ENCODE data around the gene ACBD7.

The ACBD7 gene

DNA sequence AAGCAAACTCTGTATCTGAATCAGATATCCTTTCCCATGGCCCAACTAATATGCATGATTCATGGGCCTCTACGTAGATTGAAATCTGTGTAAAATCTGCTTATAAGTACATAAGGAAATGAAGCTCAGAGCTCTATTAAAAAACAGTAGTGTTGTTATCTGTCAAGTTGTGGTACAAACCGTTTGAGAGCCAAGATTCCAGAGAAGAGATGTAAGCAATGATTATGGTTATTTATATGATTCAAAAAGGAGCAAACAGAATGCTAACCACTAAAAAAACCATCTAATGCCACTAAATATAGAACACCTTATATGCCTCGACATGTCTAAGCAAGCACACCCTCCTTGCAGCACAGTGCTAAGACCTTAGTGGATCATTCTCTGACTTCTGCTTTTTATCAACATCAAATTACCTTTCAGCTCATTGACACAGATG lies 35.2 kb upstream of the ACBD7 start:
- H3K27ac ChIP-seq: peak overlapping the region; percentile 79
- TF ChIP-seq, protein P1, sequence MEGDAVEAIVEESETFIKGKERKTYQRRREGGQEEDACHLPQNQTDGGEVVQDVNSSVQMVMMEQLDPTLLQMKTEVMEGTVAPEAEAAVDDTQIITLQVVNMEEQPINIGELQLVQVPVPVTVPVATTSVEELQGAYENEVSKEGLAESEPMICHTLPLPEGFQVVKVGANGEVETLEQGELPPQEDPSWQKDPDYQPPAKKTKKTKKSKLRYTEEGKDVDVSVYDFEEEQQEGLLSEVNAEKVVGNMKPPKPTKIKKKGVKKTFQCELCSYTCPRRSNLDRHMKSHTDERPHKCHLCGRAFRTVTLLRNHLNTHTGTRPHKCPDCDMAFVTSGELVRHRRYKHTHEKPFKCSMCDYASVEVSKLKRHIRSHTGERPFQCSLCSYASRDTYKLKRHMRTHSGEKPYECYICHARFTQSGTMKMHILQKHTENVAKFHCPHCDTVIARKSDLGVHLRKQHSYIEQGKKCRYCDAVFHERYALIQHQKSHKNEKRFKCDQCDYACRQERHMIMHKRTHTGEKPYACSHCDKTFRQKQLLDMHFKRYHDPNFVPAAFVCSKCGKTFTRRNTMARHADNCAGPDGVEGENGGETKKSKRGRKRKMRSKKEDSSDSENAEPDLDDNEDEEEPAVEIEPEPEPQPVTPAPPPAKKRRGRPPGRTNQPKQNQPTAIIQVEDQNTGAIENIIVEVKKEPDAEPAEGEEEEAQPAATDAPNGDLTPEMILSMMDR (conservative IDR thresholded peaks at IDR 0.05): no peak
- TF ChIP-seq ZFX (IDR thresholded peaks at IDR 0.05): no peak

DNA sequence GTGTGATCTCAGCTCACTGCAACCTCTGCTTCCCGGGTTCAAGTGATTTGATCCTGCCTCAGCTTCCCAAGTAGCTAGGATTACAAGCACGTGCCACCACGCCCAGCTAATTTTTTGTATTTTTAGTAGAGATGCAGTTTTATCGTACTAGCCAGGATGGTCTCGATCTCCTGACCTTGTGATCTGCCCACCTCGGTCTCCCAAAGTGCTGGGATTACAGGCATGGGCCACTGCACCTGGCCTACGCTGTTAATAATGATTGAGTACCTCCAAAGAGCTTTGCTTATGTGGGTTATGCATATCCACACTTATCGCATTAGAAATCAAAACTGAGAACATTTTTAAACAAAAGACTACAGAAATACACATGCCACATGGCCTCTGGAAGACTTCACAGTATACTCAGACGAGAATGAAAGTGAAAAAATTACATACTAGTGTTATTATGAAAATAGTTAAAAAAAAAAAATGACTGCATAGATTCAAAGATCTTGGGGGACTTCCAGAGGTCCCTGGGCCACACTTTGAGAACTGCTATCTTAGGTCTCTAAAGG lies 34.0 kb upstream of the ACBD7 start:
- TF ChIP-seq, protein P1 (conservative IDR thresholded peaks at IDR 0.05): no peak
- no peak for TF ChIP-seq ZFX (IDR thresholded peaks at IDR 0.05)
- H3K27ac ChIP-seq: peak overlapping the region; percentile 19; the same call in 1 of the 2 replicates

DNA sequence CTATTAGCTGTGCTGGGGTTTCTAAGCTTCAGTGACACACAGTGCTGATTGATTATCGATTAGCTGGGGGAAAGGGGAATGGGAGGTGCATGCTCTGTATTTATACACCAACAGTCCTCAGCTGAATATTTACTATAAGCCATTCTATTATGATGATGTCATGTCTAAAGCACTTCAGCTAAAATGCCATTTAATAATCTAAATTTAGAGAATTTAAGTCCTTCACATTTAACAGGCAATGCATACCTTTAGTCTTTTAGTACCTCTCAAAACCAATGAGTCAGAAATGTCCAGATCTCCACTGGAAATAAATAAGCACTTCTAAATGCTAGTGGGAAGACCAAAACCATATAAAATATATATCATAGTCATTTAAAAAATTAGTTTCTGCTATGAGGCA lies 33.1 kb upstream of the ACBD7 start:
- H3K27ac ChIP-seq: no peak overlapping the region
- TF ChIP-seq ZFX (IDR thresholded peaks at IDR 0.05): no peak
- TF ChIP-seq, protein P1 (conservative IDR thresholded peaks at IDR 0.05): no peak

DNA sequence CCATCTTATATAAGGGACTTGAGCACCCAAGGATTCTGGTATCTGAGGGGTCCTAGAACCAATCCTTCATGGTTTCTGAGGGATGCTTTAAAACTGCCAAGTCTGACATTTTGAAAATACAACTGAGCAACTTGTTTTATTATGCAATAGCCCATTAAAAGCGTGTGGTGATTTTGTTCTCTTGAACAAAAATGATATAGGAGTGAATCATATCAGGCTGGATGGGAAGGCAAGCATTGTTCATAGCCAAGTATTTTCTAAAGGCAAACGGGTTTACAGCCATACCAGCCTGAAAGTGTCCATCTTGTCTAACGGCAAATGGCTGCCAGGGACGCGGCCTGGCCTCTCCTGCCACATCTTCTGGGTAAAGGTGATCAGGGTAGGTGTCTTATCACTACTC lies 31.9 kb upstream of the ACBD7 start:
- no peak overlapping the region for H3K27ac ChIP-seq
- TF ChIP-seq, protein P1 (conservative IDR thresholded peaks at IDR 0.05): no peak

DNA sequence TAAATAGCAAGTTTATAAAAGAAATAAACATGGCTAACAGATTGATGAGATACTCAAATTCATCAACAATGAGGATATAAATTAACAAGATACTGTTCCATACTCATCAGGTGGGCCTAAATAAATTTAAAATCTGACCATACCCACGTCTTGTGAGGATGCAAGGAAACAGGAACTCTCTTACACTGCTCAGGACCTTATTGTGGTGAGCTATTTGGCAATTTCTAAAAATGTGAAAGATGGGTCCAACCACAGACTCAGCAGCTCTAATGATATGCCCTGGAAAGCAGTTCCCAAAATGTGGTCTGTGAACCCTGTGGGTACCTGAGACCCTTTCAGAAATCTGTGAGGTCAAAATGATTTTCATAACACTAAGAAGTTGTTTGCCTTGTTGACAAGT lies 30.0 kb upstream of the ACBD7 start:
- H3K27ac ChIP-seq: no peak overlapping the region
- TF ChIP-seq ZFX (IDR thresholded peaks at IDR 0.05): no peak
- TF ChIP-seq, protein P1 (conservative IDR thresholded peaks at IDR 0.05): no peak

DNA sequence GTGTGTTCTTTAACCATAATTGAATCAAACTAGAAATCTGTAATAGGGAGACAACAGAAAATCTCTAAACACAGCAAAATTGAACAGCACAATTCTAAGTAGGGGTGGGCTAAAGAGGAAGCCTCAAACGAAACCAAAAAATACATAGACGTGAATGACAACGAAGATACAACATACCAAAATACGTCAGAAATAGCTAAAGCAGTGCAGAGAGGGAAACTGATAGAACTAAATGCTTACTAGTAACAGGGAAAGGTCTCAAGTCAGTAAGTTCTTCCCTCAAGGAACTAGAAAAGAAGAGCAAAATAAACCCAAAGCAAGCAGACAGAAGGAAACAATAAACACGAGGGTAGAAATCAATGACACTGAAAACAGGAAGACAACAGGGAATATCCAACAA lies 27.6 kb upstream of the ACBD7 start:
- no peak overlapping the region for H3K27ac ChIP-seq
- TF ChIP-seq, protein P1 (conservative IDR thresholded peaks at IDR 0.05): no peak
- no peak for TF ChIP-seq ZFX (IDR thresholded peaks at IDR 0.05)

DNA sequence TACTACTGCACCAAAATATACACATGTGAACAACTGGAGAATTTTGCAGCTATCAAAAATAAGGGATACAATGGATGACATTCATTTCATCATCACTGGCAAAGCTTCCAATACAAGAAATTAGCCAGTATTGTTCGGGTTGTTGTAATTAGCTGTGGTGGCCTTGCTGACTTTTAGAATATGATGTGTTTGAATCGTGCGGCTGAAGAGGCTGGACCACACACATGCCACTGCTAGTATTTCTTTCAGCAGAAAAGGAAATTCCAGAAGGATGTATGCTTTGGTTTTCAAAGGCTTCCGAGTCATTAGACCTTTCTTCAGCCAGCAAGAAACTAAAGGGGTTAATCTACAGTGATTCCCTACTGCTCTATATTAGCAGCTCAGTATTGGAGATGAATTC lies 25.2 kb upstream of the ACBD7 start:
- TF ChIP-seq ZFX (IDR thresholded peaks at IDR 0.05): no peak
- TF ChIP-seq, protein P1 (conservative IDR thresholded peaks at IDR 0.05): no peak
- H3K27ac ChIP-seq: no peak overlapping the region
